ENCODE data around the gene CCDC74B.
"Not testable (repeated sequence)": the region's sequence is repeated elsewhere in the genome, so short reads cannot be mapped to it uniquely, and the experiment has no call there.

CCDC74B gene

GRCh38 chr2:130152816-130153595 is 8.1 kb upstream of the CCDC74B start:
- Histone ChIP-seq H3K4me3 (ENCODE audit: low read length) (no peak overlapping the region), H3K9me3 (ENCODE audit: control insufficient read depth, low read length) (no peaks in the 10 kb centered on the region), H3K4me1 (ENCODE audit: control insufficient read depth, insufficient read depth, low read length) (no peaks in the 10 kb centered on the region), H3K9ac (ENCODE audit: low read length) (no peak overlapping the region), H3K27me3 (ENCODE audit: control insufficient read depth, insufficient read depth, low read length) (no peaks in the 10 kb centered on the region), H3K36me3 (ENCODE audit: control insufficient read depth, insufficient read depth, low read length) (no peaks in the 10 kb centered on the region)

GRCh38 chr2:130152136-130152815 is 7.4 kb upstream of the CCDC74B start:
- H3K4me3 ChIP-seq (ENCODE audit: low read length); H3K9me3 ChIP-seq (ENCODE audit: control insufficient read depth, low read length); H3K4me1 ChIP-seq (ENCODE audit: control insufficient read depth, insufficient read depth, low read length); H3K36me3 ChIP-seq (ENCODE audit: control insufficient read depth, insufficient read depth, low read length); H3K27me3 ChIP-seq (ENCODE audit: control insufficient read depth, insufficient read depth, low read length); H3K9ac ChIP-seq (ENCODE audit: low read length): not testable (repeated sequence)

GRCh38 chr2:130151145-130151512 is 6.2 kb upstream of the CCDC74B start:
- H3K4me3 ChIP-seq (ENCODE audit: low read length); H3K9me3 ChIP-seq (ENCODE audit: control insufficient read depth, low read length); H3K36me3 ChIP-seq (ENCODE audit: control insufficient read depth, insufficient read depth, low read length); H3K9ac ChIP-seq (ENCODE audit: low read length); H3K4me1 ChIP-seq (ENCODE audit: control insufficient read depth, insufficient read depth, low read length); H3K27me3 ChIP-seq (ENCODE audit: control insufficient read depth, insufficient read depth, low read length): not testable (repeated sequence)

GRCh38 chr2:130150181-130151144 is 5.6 kb upstream of the CCDC74B start:
- Histone ChIP-seq H3K27me3 (ENCODE audit: control insufficient read depth, insufficient read depth, low read length) (no peaks in the 10 kb centered on the region), H3K4me1 (ENCODE audit: control insufficient read depth, insufficient read depth, low read length) (no peaks in the 10 kb centered on the region), H3K4me3 (ENCODE audit: low read length) (no peak overlapping the region), H3K9me3 (ENCODE audit: control insufficient read depth, low read length) (no peaks in the 10 kb centered on the region), H3K9ac (ENCODE audit: low read length) (no peak overlapping the region), H3K36me3 (ENCODE audit: control insufficient read depth, insufficient read depth, low read length) (no peaks in the 10 kb centered on the region)

- H3K9ac ChIP-seq (ENCODE audit: low read length); H3K27me3 ChIP-seq (ENCODE audit: control insufficient read depth, insufficient read depth, low read length); H3K4me3 ChIP-seq (ENCODE audit: low read length); H3K4me1 ChIP-seq (ENCODE audit: control insufficient read depth, insufficient read depth, low read length); H3K9me3 ChIP-seq (ENCODE audit: control insufficient read depth, low read length); H3K36me3 ChIP-seq (ENCODE audit: control insufficient read depth, insufficient read depth, low read length): not testable (repeated sequence)
Measured at GRCh38 chr2:130148515-130148914, 3.6 kb upstream of the CCDC74B start.

GRCh38 chr2:130143266-130144039 is 1.5 kb downstream of the CCDC74B start:
- not testable (repeated sequence) for H3K9me3 ChIP-seq (ENCODE audit: control insufficient read depth, low read length); H3K36me3 ChIP-seq (ENCODE audit: control insufficient read depth, insufficient read depth, low read length); H3K4me3 ChIP-seq (ENCODE audit: low read length); H3K9ac ChIP-seq (ENCODE audit: low read length); H3K27me3 ChIP-seq (ENCODE audit: control insufficient read depth, insufficient read depth, low read length); H3K4me1 ChIP-seq (ENCODE audit: control insufficient read depth, insufficient read depth, low read length)

GRCh38 chr2:130142396-130143265 is 2.3 kb downstream of the CCDC74B start:
- not testable (repeated sequence) for H3K9ac ChIP-seq (ENCODE audit: low read length); H3K36me3 ChIP-seq (ENCODE audit: control insufficient read depth, insufficient read depth, low read length); H3K4me1 ChIP-seq (ENCODE audit: control insufficient read depth, insufficient read depth, low read length); H3K4me3 ChIP-seq (ENCODE audit: low read length); H3K27me3 ChIP-seq (ENCODE audit: control insufficient read depth, insufficient read depth, low read length); H3K9me3 ChIP-seq (ENCODE audit: control insufficient read depth, low read length)

GRCh38 chr2:130141645-130142370 is 3.1 kb downstream of the CCDC74B start:
- not testable (repeated sequence) for H3K9ac ChIP-seq (ENCODE audit: low read length); H3K9me3 ChIP-seq (ENCODE audit: control insufficient read depth, low read length); H3K4me1 ChIP-seq (ENCODE audit: control insufficient read depth, insufficient read depth, low read length); H3K27me3 ChIP-seq (ENCODE audit: control insufficient read depth, insufficient read depth, low read length); H3K36me3 ChIP-seq (ENCODE audit: control insufficient read depth, insufficient read depth, low read length); H3K4me3 ChIP-seq (ENCODE audit: low read length)

DNA sequence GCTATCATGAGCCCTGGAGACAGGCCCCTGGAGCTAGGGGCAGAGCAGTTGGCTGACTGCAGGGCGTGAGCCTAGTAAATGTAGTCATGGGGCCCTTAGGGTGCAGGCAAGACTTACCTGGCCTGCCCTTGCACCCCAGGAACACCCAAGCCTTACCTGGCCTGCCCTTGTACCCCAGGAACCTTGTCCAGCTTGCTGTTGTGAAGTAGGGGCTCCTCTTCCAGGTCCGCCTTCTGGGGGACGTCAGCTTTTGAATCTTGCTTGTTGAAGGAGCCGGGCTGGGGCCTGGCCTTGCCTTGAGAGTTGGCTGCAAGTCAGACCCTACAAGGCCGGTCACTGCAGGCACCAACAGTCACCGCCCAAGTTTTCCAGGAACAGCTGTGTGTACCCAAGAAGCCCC is 3.9 kb downstream of the CCDC74B start:
- not testable (repeated sequence) for H3K9me3 ChIP-seq (ENCODE audit: control insufficient read depth, low read length); H3K4me3 ChIP-seq (ENCODE audit: low read length); H3K9ac ChIP-seq (ENCODE audit: low read length); H3K27me3 ChIP-seq (ENCODE audit: control insufficient read depth, insufficient read depth, low read length); H3K36me3 ChIP-seq (ENCODE audit: control insufficient read depth, insufficient read depth, low read length); H3K4me1 ChIP-seq (ENCODE audit: control insufficient read depth, insufficient read depth, low read length)

DNA sequence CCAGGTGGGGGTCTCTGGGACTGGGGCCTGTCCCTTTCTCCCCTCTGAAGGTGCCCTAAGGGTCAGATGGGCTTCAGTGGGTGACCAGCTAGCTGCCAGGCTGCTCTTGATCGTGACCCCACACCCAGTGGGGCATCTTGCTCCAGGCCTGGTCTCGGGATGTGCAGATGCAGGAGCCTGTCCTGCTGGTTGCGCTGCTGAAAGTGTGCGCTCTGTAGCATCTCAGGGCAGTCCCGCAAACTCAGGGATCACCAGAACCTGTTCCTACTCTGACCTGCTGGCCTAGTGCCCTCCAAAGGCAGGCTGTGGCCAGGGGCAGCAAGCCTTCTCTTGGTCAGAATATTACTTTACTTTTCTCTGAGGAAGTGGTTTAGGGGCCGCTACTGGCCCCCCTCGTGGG is 4.4 kb downstream of the CCDC74B start:
- H3K27me3 ChIP-seq (ENCODE audit: control insufficient read depth, insufficient read depth, low read length); H3K9me3 ChIP-seq (ENCODE audit: control insufficient read depth, low read length); H3K4me3 ChIP-seq (ENCODE audit: low read length); H3K4me1 ChIP-seq (ENCODE audit: control insufficient read depth, insufficient read depth, low read length); H3K36me3 ChIP-seq (ENCODE audit: control insufficient read depth, insufficient read depth, low read length); H3K9ac ChIP-seq (ENCODE audit: low read length): not testable (repeated sequence)
